Natural killer cell (primary cell): Measurements from ENCODE around the gene RHEX. TPM values are rescaled to one million over a fixed set of nuclear protein-coding genes. Genes with fewer than 3 reads are reported as not detected.

Experiments used
- ATAC-seq, 3 donors: fragments of 150-1000 bp in 2 of 3; fragments of 200-7000 bp in 1 of 3; cut with Tn5 transposase; 1 replicate in 1 of 3; 2 replicates in 2 of 3; pipeline ENCODE4 v1.10.0; 2021; ENCODE audit warnings: mild to moderate bottlenecking in 2 of 3, moderate library complexity in 2 of 3
- DNase-seq, 2 donors: peaks; one replicate each; pipeline versions ENCODE4 v3.0.0 to v3.0.0-alpha.2; 2013 to 2021; ENCODE audit warnings: mixed read lengths in 1 of 2
- H3K27ac ChIP-seq: one replicate; pipeline ENCODE4 v1.5.1; 2013; ENCODE audit warnings: mild to moderate bottlenecking, low read length
- H3K27me3 ChIP-seq: one replicate; pipeline ENCODE4 v1.6.1; 2013; ENCODE audit warnings: low read length; ENCODE audit not compliant: control insufficient read depth, insufficient read depth
- H3K36me3 ChIP-seq: one replicate; pipeline ENCODE4 v1.6.1; 2013; ENCODE audit warnings: low read length; ENCODE audit not compliant: control insufficient read depth, insufficient read depth
- H3K4me1 ChIP-seq: one replicate; pipeline ENCODE4 v1.6.1; 2013; ENCODE audit warnings: low read length; ENCODE audit not compliant: control insufficient read depth, insufficient read depth
- H3K4me3 ChIP-seq: one replicate; pipeline ENCODE4 v1.5.1; 2013; ENCODE audit warnings: low read length
- H3K9me3 ChIP-seq: one replicate; pipeline ENCODE4 v1.6.1; 2013; ENCODE audit warnings: low read length; ENCODE audit not compliant: control insufficient read depth, insufficient read depth
- H3K27ac Mint-ChIP-seq, 2 donors: one replicate each; pipeline ENCODE4 v1.8.0; 2022; ENCODE audit warnings: mild to moderate bottlenecking in 2 of 2, mixed read lengths in 2 of 2, moderate library complexity in 1 of 2
- H3K27me3 Mint-ChIP-seq, 2 donors: one replicate each; pipeline ENCODE4 v1.8.0; 2022; ENCODE audit warnings: low read depth in 2 of 2, mixed read lengths in 2 of 2
- H3K36me3 Mint-ChIP-seq: one replicate; pipeline ENCODE4 v1.8.0; 2022; ENCODE audit warnings: mixed read lengths
- H3K4me1 Mint-ChIP-seq, 2 donors: one replicate each; pipeline ENCODE4 v1.8.0; 2022; ENCODE audit warnings: mixed read lengths in 2 of 2
- H3K4me3 Mint-ChIP-seq: one replicate; pipeline ENCODE4 v1.8.0; 2022; ENCODE audit warnings: mild to moderate bottlenecking, moderate library complexity, mixed read lengths
- H3K9me3 Mint-ChIP-seq, 2 donors: one replicate each; pipeline ENCODE4 v1.8.0; 2022; ENCODE audit warnings: mixed read lengths in 2 of 2
- WGBS: methylation state at CpG from one replicate; pipeline ENCODE4 v1.1.7; 2013; ENCODE audit warnings: missing lambda C conversion rate; ENCODE audit not compliant: insufficient coverage; 5-methylcytosine and 5-hydroxymethylcytosine counted together
- intact Hi-C: fragments of 100-400 bp; cut with micrococcal nuclease; formaldehyde crosslinking; loops from one replicate; pipeline ENCODE4 v1.14.2; 2022
- total RNA-seq, 4 donors: library from RNA; stranded (reverse); fragments of 120-200 nt in 1 of 4; gene quantifications; one replicate each; pipeline versions ENCODE4 v1.2.3 to v1.2.4, GENCODE V29; 2013 to 2022
- TF ChIP-seq, protein P1 (sequence below): fragments of 200-600 bp; IDR thresholded peaks from one replicate; pipeline ENCODE4 v1.8.0; 2022; ENCODE audit warnings: antibody characterized with exemption

Gene RHEX
- total RNA-seq, 3 donors from 2014 or later (not counting 1 experiment from before 2014, with no cell fraction given) = 0.24 to 21.3 TPM; not detected in 1

DNA sequence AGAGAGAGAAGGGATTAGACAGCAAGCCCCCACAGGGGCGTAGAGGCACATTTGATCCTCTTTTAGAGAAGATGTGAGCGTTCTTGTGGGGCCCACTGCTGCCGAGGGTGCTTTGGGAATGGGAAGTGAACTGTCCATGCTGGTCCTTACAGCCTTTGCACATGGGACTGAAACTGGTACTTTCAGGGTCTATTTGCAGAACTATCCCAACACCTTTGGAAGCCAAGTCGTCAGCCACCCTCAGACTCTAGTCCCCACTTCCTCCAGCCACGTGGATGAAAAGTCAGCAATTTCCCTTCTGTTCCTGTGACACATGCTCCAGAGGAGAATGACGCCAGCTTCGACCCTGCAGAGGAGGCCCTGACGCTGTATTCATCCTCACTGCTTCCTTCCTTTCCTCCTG, 47.2 kb upstream of the RHEX start:
- H3K4me3 ChIP-seq = no peak overlapping the region
- 51% methylated on average over 8 of the region's 8 CpGs for WGBS
- Mint-ChIP-seq H3K27ac (no peak overlapping the region), H3K36me3 (no peaks in the 10 kb centered on the region), H3K27me3 (no peaks in the 10 kb centered on the region), H3K4me1 (no peaks in the 10 kb centered on the region), H3K9me3 (no peaks in the 10 kb centered on the region), H3K4me3 (no peak overlapping the region)
- H3K36me3 ChIP-seq = no peaks in the 10 kb centered on the region
- DNase-seq (no peak), ATAC-seq (no peak)
- no peaks in the 10 kb centered on the region for H3K9me3 ChIP-seq
- no peak overlapping the region for H3K27ac ChIP-seq
- intact Hi-C loops = no loop called here
- TF ChIP-seq, protein P1, sequence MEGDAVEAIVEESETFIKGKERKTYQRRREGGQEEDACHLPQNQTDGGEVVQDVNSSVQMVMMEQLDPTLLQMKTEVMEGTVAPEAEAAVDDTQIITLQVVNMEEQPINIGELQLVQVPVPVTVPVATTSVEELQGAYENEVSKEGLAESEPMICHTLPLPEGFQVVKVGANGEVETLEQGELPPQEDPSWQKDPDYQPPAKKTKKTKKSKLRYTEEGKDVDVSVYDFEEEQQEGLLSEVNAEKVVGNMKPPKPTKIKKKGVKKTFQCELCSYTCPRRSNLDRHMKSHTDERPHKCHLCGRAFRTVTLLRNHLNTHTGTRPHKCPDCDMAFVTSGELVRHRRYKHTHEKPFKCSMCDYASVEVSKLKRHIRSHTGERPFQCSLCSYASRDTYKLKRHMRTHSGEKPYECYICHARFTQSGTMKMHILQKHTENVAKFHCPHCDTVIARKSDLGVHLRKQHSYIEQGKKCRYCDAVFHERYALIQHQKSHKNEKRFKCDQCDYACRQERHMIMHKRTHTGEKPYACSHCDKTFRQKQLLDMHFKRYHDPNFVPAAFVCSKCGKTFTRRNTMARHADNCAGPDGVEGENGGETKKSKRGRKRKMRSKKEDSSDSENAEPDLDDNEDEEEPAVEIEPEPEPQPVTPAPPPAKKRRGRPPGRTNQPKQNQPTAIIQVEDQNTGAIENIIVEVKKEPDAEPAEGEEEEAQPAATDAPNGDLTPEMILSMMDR = no peak
- no peaks in the 10 kb centered on the region for H3K27me3 ChIP-seq
- peaks cover 4% of the 10 kb centered on the region for H3K4me1 ChIP-seq

DNA sequence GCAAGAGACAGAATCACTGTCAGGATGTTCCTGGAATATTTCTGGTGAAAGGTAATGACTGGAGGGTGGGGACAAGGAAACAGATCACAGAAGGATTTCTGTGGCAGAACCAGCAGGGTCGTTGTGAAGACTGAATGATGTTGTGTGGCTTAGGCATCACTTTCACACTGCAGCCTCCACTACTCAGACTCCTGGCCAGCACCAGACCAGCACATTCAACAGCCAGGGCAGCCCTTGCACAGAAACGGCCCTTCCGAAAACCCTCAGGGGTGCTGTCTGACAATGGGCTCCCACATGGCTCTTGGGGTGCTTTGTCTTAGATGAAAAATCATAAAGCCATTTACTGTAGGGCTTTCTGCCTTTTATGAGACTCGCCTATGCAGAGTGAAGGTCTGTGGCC, 46.0 kb upstream of the RHEX start:
- Histone ChIP-seq H3K4me3 (no peak overlapping the region), H3K27ac (no peak overlapping the region), H3K36me3 (no peaks in the 10 kb centered on the region), H3K4me1 (peaks cover 5% of the 10 kb centered on the region), H3K9me3 (no peaks in the 10 kb centered on the region), H3K27me3 (no peaks in the 10 kb centered on the region)
- intact Hi-C loops = no loop called here
- H3K27me3 Mint-ChIP-seq = no peaks in the 10 kb centered on the region
- peaks cover 3 to 6% of the 10 kb centered on the region in 2 donors for H3K4me1 Mint-ChIP-seq
- H3K36me3 Mint-ChIP-seq = no peaks in the 10 kb centered on the region
- no peak overlapping the region for H3K27ac Mint-ChIP-seq
- DNase-seq (no peak), ATAC-seq (no peak)
- TF ChIP-seq, protein P1 = no peak
- no peaks in the 10 kb centered on the region for H3K9me3 Mint-ChIP-seq
- no peak overlapping the region for H3K4me3 Mint-ChIP-seq
- WGBS = 80% methylated on average over 3 of the region's 4 CpGs

DNA sequence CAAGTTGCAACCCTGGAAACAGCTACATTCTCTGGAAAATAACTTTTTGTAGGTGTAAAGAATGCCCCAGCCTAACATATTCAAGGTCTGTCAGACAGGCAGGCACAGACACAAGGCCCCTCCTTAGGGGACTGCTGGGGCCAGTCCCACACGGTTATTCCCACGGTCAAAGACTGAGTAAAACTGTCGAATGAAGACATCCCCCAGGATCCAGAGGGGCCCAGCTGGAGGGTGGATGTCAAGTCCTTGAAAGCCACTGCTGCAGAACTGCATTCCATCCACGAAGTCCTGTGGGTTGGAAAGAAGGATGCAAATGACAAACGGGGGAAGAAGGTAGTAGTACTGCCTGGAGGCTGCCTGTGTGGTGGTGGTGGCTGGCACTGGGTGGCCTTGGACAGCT, 42.9 kb upstream of the RHEX start:
- no peak overlapping the region for H3K27ac ChIP-seq
- Mint-ChIP-seq H3K9me3 (no peaks in the 10 kb centered on the region), H3K4me3 (no peak overlapping the region), H3K27me3 (no peaks in the 10 kb centered on the region), H3K27ac (no peak overlapping the region), H3K36me3 (no peaks in the 10 kb centered on the region), H3K4me1 (peaks cover 18 to 23% of the 10 kb centered on the region in 2 donors)
- H3K27me3 ChIP-seq = no peaks in the 10 kb centered on the region
- 85% methylated on average over 5 of the region's 5 CpGs for WGBS
- H3K4me3 ChIP-seq = no peak overlapping the region
- TF ChIP-seq, protein P1 = no peak
- no peak for DNase-seq
- ATAC-seq = no peak
- H3K36me3 ChIP-seq = no peaks in the 10 kb centered on the region
- peaks cover 14% of the 10 kb centered on the region for H3K4me1 ChIP-seq
- no peaks in the 10 kb centered on the region for H3K9me3 ChIP-seq
- intact Hi-C loops = no loop called here

DNA sequence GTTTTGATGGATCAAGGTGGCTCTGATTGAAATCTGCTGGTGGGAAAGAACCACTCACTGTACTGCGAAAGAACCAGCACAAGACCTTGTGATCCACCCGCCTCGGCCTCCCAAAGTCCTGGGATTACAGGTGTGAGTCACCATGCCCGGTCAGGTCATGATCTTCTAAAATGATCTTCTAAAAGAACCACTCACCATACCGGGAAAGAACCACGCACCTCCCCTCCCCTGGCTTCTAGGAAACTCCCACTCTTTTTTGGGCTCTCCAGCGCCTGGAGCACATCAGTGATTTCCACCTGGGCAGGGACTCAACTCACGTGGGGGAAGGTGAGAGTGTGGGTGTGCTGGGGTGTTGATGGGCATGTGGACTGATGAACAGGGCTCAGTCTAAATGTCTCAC, 41.9 kb upstream of the RHEX start:
- ATAC-seq = no peak
- no peaks in the 10 kb centered on the region for H3K36me3 ChIP-seq
- Mint-ChIP-seq H3K4me1 (peaks cover 18 to 23% of the 10 kb centered on the region in 2 donors), H3K4me3 (no peak overlapping the region), H3K9me3 (no peaks in the 10 kb centered on the region), H3K36me3 (no peaks in the 10 kb centered on the region), H3K27ac (no peak overlapping the region), H3K27me3 (no peaks in the 10 kb centered on the region)
- H3K4me3 ChIP-seq = no peak overlapping the region
- TF ChIP-seq, protein P1 = no peak
- DNase-seq = no peak
- no peaks in the 10 kb centered on the region for H3K27me3 ChIP-seq
- WGBS = 84% methylated on average over 8 of the region's 8 CpGs
- H3K9me3 ChIP-seq = no peaks in the 10 kb centered on the region
- no peak overlapping the region for H3K27ac ChIP-seq
- intact Hi-C loops = no loop called here
- H3K4me1 ChIP-seq = peaks cover 14% of the 10 kb centered on the region
